GM19397 (cell line): Measurements from ENCODE around the gene KIF4B.
"Not testable (repeated sequence)": the region's sequence is repeated elsewhere in the genome, so short reads cannot be mapped to it uniquely, and the experiment has no call there.

Experiments
- ATAC-seq: cut with Tn5 transposase; IDR thresholded peaks from one replicate; pipeline ENCODE4 v1.9.1; 2021; ENCODE audit warnings: mild to moderate bottlenecking, moderate library complexity; ENCODE audit not compliant: unreplicated experiment

KIF4B gene

GRCh38 chr5:155013526-155013925, at the start of gene KIF4B:
KIF4B (plus strand) TSS chr5:155013755; CDS start chr5:155013860, 105 bp downstream.
- no peak for ATAC-seq

GRCh38 chr5:154966081-154966841, 47.3 kb upstream of the KIF4B start:
- no peak for ATAC-seq

- no peak for ATAC-seq
These were observed 46.7 kb upstream of the KIF4B start for GRCh38 chr5:154966874-154967273.

- no peak for ATAC-seq
These were observed 46.0 kb upstream of the KIF4B start for GRCh38 chr5:154967421-154968024.

GRCh38 chr5:154968953-154969352, 44.6 kb upstream of the KIF4B start:
- ATAC-seq = no peak

- ATAC-seq = no peak
These were observed 42.8 kb upstream of the KIF4B start for GRCh38 chr5:154970759-154971158.

- no peak for ATAC-seq
These were observed 42.1 kb upstream of the KIF4B start for GRCh38 chr5:154971501-154971900.

- ATAC-seq = no peak
These were observed 41.0 kb upstream of the KIF4B start for GRCh38 chr5:154972476-154973080.

GRCh38 chr5:154976082-154976481, 37.5 kb upstream of the KIF4B start:
- ATAC-seq = not testable (repeated sequence)

GRCh38 chr5:154977409-154977808, 36.1 kb upstream of the KIF4B start:
- ATAC-seq = no peak

GRCh38 chr5:154978294-154978693, 35.3 kb upstream of the KIF4B start:
- not testable (repeated sequence) for ATAC-seq

- no peak for ATAC-seq
These were observed 28.5 kb upstream of the KIF4B start for GRCh38 chr5:154984946-154985516.

- ATAC-seq = no peak
These were observed 27.4 kb upstream of the KIF4B start for GRCh38 chr5:154986151-154986550.

GRCh38 chr5:154989626-154990025, 23.9 kb upstream of the KIF4B start:
- no peak for ATAC-seq

GRCh38 chr5:154993461-154993860, 20.1 kb upstream of the KIF4B start:
- no peak for ATAC-seq

GRCh38 chr5:154995679-154996078, 17.9 kb upstream of the KIF4B start:
- no peak for ATAC-seq

- ATAC-seq = no peak
These were observed 15.8 kb upstream of the KIF4B start for GRCh38 chr5:154997746-154998145.

GRCh38 chr5:154999865-155000264, 13.7 kb upstream of the KIF4B start:
- no peak for ATAC-seq

- ATAC-seq = no peak
These were observed 12.0 kb upstream of the KIF4B start for GRCh38 chr5:155001523-155001922.

- not testable (repeated sequence) for ATAC-seq
These were observed 10.8 kb upstream of the KIF4B start for GRCh38 chr5:155002722-155003121.

- no peak for ATAC-seq
These were observed 9.3 kb upstream of the KIF4B start for GRCh38 chr5:155004138-155004744.
